OCI-LY3 (cell line): ENCODE data around the gene SPACA6.

Experiments used
- CTCF ChIP-seq: fragments of 200-600, 300-600 bp; sonication (generic); IDR thresholded peaks from 2 replicates; pipeline ENCODE4 v1.5.1; 2014; ENCODE audit warnings: antibody characterized with exemption, low read length, low read depth
- EZH2phosphoT487 ChIP-seq: fragments of 200-600 bp; shearing (Covaris generic); IDR thresholded peaks from 2 replicates; pipeline ENCODE4 v1.6.1; 2018; ENCODE audit warnings: antibody characterized with exemption, mixed run types, low read depth

- no peak for TF ChIP-seq EZH2phosphoT487
- TF ChIP-seq CTCF = no peak
Measured at GRCh38 chr19:51737389-51737788, 44.3 kb downstream of the SPACA6 start.
